Measurements from ENCODE around the gene SCN5A. TPM values are rescaled to one million over a fixed set of nuclear protein-coding genes. Genes with fewer than 3 reads are reported as not detected.

SCN5A gene
- total and polyA plus RNA-seq, 2 of the 8 experiments (the other 6 are each of a cell fraction or from before 2014, with no cell fraction given): 4.8 to 11.4 TPM

DNA sequence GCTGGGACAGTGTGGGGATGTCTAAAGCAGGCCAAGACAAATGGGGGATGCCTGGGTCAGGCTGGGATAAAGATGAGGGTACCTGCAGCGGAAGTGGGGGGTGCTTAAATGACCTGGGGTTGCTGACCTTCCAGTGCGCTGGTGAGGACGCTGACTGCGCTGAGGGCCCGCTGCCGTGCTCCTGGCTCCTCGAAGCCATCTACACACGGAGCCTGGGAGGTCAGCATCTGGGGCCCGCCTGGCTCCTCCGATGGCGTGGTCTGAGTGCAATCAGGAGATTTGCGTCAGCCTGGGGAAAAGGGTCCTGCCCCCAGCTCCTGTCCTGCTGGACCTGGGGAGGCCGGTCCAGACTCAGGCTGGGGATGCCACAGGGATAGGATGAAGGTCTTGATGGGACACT lies 50.7 kb downstream of the SCN5A start:
- no peak overlapping the region for H4K91ac ChIP-seq (replicated peaks; ENCODE audit: insufficient read length, low read length)
- H3K36me3 ChIP-seq (ENCODE audit: control insufficient read depth in 2 of 4, insufficient read depth in 4 of 4, low read length in 3 of 4): no peaks in the 10 kb centered on the region; a peak in 1 of 8 replicates
- H2BK5ac ChIP-seq (ENCODE audit: low read depth, low read length): no peak overlapping the region
- H3K4me1 ChIP-seq (replicated peaks in 1 of 4; ENCODE audit: control insufficient read depth in 3 of 4, insufficient read depth in 4 of 4, low read length in 3 of 4): no peaks in the 10 kb centered on the region
- WGBS, 2 experiments (ENCODE audit: extremely low coverage in 1 of 2, insufficient coverage in 1 of 2, insufficient read length in 1 of 2, insufficient replicate concordance in 2 of 2, low coverage in 1 of 2, low lambda C conversion rate in 2 of 2, missing lambda C conversion rate in 1 of 2): 97% methylated on average over 13 of the region's 13 CpGs; no CpG with 5 or more reads in 1 of the 2 experiments
- H3K4ac ChIP-seq (replicated peaks; ENCODE audit: insufficient read length, low read depth, low read length): no peak overlapping the region
- no peak overlapping the region for H3K18ac ChIP-seq (ENCODE audit: extremely low read depth, low read length)
- no peak overlapping the region for H3K27ac ChIP-seq (ENCODE audit: low read depth, low read length)
- no peak for FAIRE-seq
- H3K4me3 ChIP-seq (ENCODE audit: extremely low read depth in 1 of 4, insufficient read depth in 2 of 4, low read depth in 3 of 4, low read length in 4 of 4): no peak overlapping the region
- H3K9me3 ChIP-seq (ENCODE audit: insufficient read depth in 2 of 2, low read depth in 1 of 2, low read length in 1 of 2): no peaks in the 10 kb centered on the region
- no peak overlapping the region for H2BK120ac ChIP-seq (replicated peaks; ENCODE audit: low read depth, low read length)
- H2AK5ac ChIP-seq (ENCODE audit: low read depth, low read length): no peak overlapping the region
- H3K56ac ChIP-seq (replicated peaks; ENCODE audit: insufficient read length, low read depth, low read length): no peak overlapping the region
- H4K5ac ChIP-seq (ENCODE audit: insufficient read length, low read depth, low read length): no peak overlapping the region
- ChIA-PET CTCF (ENCODE audit: partially characterized antibody) (interaction anchor here (0.9 to 1.3 kb wide), 2 partner anchors 25 to 31 kb away, joined by 3 to 4 read pairs; no protein-coding TSS in a partner anchor), POLR2A (ENCODE audit: partially characterized antibody) (no interaction called here)
- peaks cover 2% of the 10 kb centered on the region; the same call in 1 of the 2 replicates for H3K23me2 ChIP-seq (ENCODE audit: low read depth, low read length)
- H3K9ac ChIP-seq (replicated peaks in 1 of 4; ENCODE audit: extremely low read depth in 1 of 4, low read depth in 3 of 4, low read length in 3 of 4): no peak overlapping the region
- H3K27me3 ChIP-seq (replicated peaks in 1 of 4; ENCODE audit: control insufficient read depth in 3 of 4, extremely low read depth in 1 of 4, insufficient read depth in 3 of 4, low read length in 3 of 4): no peaks in the 10 kb centered on the region
- no peak overlapping the region for H4K8ac ChIP-seq (ENCODE audit: extremely low read depth, insufficient read depth, low read length)
- TF ChIP-seq TBP (IDR thresholded peaks at IDR 0.05; ENCODE audit: low read depth, low read length): no peak
- TF ChIP-seq BRCA1 (IDR thresholded peaks at IDR 0.05; ENCODE audit: low read depth, low read length): no peak
- no peak for TF ChIP-seq BACH1 (IDR thresholded peaks at IDR 0.05; ENCODE audit: low read length)
- no peak for TF ChIP-seq POU5F1 (IDR thresholded peaks at IDR 0.05; ENCODE audit: low read depth, low read length)
- no peak for TF ChIP-seq TAF1 (IDR thresholded peaks at IDR 0.05; ENCODE audit: low read depth, low read length)
- no peak for TF ChIP-seq ZNF274 (IDR thresholded peaks at IDR 0.05; ENCODE audit: borderline replicate concordance, extremely low read depth, low read length)
- TF ChIP-seq, protein P1, sequence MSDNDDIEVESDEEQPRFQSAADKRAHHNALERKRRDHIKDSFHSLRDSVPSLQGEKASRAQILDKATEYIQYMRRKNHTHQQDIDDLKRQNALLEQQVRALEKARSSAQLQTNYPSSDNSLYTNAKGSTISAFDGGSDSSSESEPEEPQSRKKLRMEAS (IDR thresholded peaks at IDR 0.05): no peak
- TF ChIP-seq MAFK (IDR thresholded peaks at IDR 0.05; ENCODE audit: low read depth, low read length): no peak
- no peak for TF ChIP-seq HDAC6 (IDR thresholded peaks at IDR 0.05; ENCODE audit: low read depth, low read length)
- no peak for TF ChIP-seq CREB1 (IDR thresholded peaks at IDR 0.05)
- TF ChIP-seq SP1 (IDR thresholded peaks at IDR 0.05; ENCODE audit: low read depth, low read length): no peak
- TF ChIP-seq GABPA (IDR thresholded peaks at IDR 0.05; ENCODE audit: borderline replicate concordance, insufficient read depth, low read length): no peak
- no peak for TF ChIP-seq SIN3A (conservative IDR thresholded peaks at IDR 0.05 in 1 of 2, IDR thresholded peaks at IDR 0.05 in 1 of 2; ENCODE audit: low read depth in 1 of 2, low read length in 2 of 2)
- no peak overlapping the region for H2AFZ ChIP-seq (ENCODE audit: low read length)
- no peaks in the 10 kb centered on the region for H3K79me2 ChIP-seq (ENCODE audit: control insufficient read depth in 1 of 2, insufficient read depth in 2 of 2, low read length in 2 of 2)
- no peak overlapping the region for H3K4me2 ChIP-seq (ENCODE audit: insufficient read depth in 1 of 2, low read depth in 2 of 2, low read length in 2 of 2)
- no peak overlapping the region for H2BK15ac ChIP-seq (ENCODE audit: low read length)
- H3K23ac ChIP-seq (ENCODE audit: insufficient read length): no peak overlapping the region
- no peak overlapping the region for H3K14ac ChIP-seq (ENCODE audit: insufficient read length)
- no peak overlapping the region for H2BK20ac ChIP-seq (ENCODE audit: low read length)
- H2BK12ac ChIP-seq (ENCODE audit: low read depth, low read length): no peak overlapping the region
- no peak for DNase-seq (ENCODE audit: low read depth in 1 of 2, low spot score in 2 of 2)
- H4K20me1 ChIP-seq (replicated peaks in 1 of 2; ENCODE audit: control insufficient read depth in 1 of 2, insufficient read depth in 2 of 2, low read length in 2 of 2): peaks cover 0 to 2% of the 10 kb centered on the region in 2 experiments
- no peaks in the 10 kb centered on the region for H3K79me1 ChIP-seq (ENCODE audit: low read depth, low read length)
